RWPE1 (cell line): Measurements from ENCODE around the gene MAS1L.

Experiments used
- CTCF ChIA-PET: fragments of 350-600 bp; sonication (Branson Sonifier 250); formaldehyde crosslinking; extraction: SDS; loops from one replicate; lab custom pipeline; 2021; lab: Yijun Ruan, JAX
- POLR2A ChIA-PET: fragments of 400-600 bp; formaldehyde crosslinking; extraction: SDS; loops from one replicate; lab custom pipeline; 2020; ENCODE audit warnings: antibody characterized with exemption; ENCODE audit not compliant: low non-redundant PET; lab: Yijun Ruan, JAX
- DNase-seq: peaks from one replicate; pipeline ENCODE4 v3.0.0; 2012; ENCODE audit warnings: low spot score
- H3K27ac ChIP-seq: fragments of 450-650 bp; 2 replicates; pipeline ENCODE4 v1.5.1; 2017
- CTCF ChIP-seq: fragments of 450-650 bp; conservative IDR thresholded peaks from 2 replicates; pipeline ENCODE4 v1.5.1; 2017; ENCODE audit warnings: low read depth, mild to moderate bottlenecking

The MAS1L gene

GRCh38 chr6:29491574-29491973 lies 3.8 kb upstream of the MAS1L start:
- CTCF ChIA-PET, result no interaction called here
- H3K27ac ChIP-seq, result no peak overlapping the region
- no peak for DNase-seq
- no peak for TF ChIP-seq CTCF
- POLR2A ChIA-PET, result no interaction called here

GRCh38 chr6:29490552-29490951 lies 2.8 kb upstream of the MAS1L start:
- POLR2A ChIA-PET, result no interaction called here
- TF ChIP-seq CTCF, result no peak
- H3K27ac ChIP-seq, result no peak overlapping the region
- CTCF ChIA-PET, result no interaction called here
- no peak for DNase-seq

GRCh38 chr6:29490055-29490454 lies 2.3 kb upstream of the MAS1L start:
- DNase-seq, result no peak
- H3K27ac ChIP-seq, result no peak overlapping the region
- CTCF ChIA-PET, result no interaction called here
- no peak for TF ChIP-seq CTCF
- POLR2A ChIA-PET, result no interaction called here

DNA sequence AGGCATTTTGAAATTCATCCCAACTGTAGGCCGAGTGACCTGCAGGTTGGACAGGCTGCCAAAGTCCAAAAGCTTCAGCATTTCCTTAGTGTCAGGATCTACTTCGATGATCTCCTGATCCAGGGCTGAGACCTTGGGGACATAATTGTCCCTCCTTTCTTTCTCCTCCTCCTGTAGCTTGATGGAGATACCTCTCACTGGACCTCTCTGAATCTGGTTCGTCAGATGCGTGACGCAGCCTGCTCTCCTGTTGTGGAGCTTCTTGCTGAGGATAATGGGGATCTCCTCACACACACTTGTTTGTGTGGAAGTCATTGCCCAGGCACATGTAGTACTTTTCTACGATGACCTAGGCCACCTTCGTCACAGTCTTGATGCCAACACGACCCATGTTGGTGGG lies 1.5 kb upstream of the MAS1L start:
- no peak overlapping the region for H3K27ac ChIP-seq
- DNase-seq, result no peak
- CTCF ChIA-PET, result no interaction called here
- no peak for TF ChIP-seq CTCF
- POLR2A ChIA-PET, result no interaction called here

DNA sequence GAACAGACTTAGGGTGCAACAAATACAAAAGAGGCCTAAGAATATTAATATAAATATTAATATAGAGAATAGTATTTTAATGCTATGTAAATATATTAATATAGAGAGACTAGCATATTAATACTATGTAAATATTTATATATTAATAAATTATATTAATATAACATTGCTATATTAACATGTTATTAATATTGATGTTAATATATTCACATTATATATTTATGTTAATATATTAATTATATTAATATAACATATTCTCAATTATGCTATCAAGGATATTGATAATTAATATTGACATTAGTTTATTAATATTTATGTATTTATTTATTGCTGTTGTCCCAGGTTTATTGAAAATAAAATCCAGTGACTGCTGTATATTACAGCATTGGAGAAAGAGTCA lies 1.1 kb upstream of the MAS1L start:
- ChIA-PET CTCF (no interaction called here), POLR2A (no interaction called here)
- no peak overlapping the region for H3K27ac ChIP-seq
- TF ChIP-seq CTCF, result no peak
- no peak for DNase-seq

- CTCF ChIA-PET, result no interaction called here
- no peak overlapping the region for H3K27ac ChIP-seq
- TF ChIP-seq CTCF, result no peak
- POLR2A ChIA-PET, result no interaction called here
- no peak for DNase-seq
These were observed 625 bp downstream of the MAS1L start for GRCh38 chr6:29487131-29487530.

- DNase-seq, result no peak
- ChIA-PET POLR2A (no interaction called here), CTCF (no interaction called here)
- no peak for TF ChIP-seq CTCF
- H3K27ac ChIP-seq, result no peak overlapping the region
These were observed 1.2 kb downstream of the MAS1L start for GRCh38 chr6:29486577-29486976.
